Mesendoderm (in vitro differentiated cells): ENCODE results near the gene ANKRD27.

Experiments used
- DNase-seq: peaks from one replicate; pipeline ENCODE4 v3.0.0; 2013
- H2AK5ac ChIP-seq: 2 replicates; pipeline ENCODE4 v1.6.1; 2013; ENCODE audit warnings: low read length, inconsistent platforms
- H2BK120ac ChIP-seq: 2 replicates; pipeline ENCODE4 v1.6.1; 2013; ENCODE audit warnings: low read depth, mild to moderate bottlenecking, low read length, moderate library complexity, mixed read lengths
- H2BK15ac ChIP-seq: replicated peaks from 2 replicates; pipeline ENCODE4 v1.6.1; 2013; ENCODE audit warnings: low read depth, mild to moderate bottlenecking, moderate library complexity
- H2BK5ac ChIP-seq: 2 replicates; pipeline ENCODE4 v1.6.1; 2013; ENCODE audit warnings: low read length, inconsistent platforms
- H3K18ac ChIP-seq: 2 replicates; pipeline ENCODE4 v1.6.1; 2013; ENCODE audit warnings: mild to moderate bottlenecking, low read length, mixed read lengths
- H3K23ac ChIP-seq: one replicate; pipeline ENCODE4 v1.6.1; 2013; ENCODE audit warnings: low read length
- H3K27ac ChIP-seq: 2 replicates; pipeline ENCODE4 v1.5.1; 2013; ENCODE audit warnings: low read depth, mild to moderate bottlenecking, inconsistent platforms, low read length, moderate library complexity
- H3K27me3 ChIP-seq: 2 replicates; pipeline ENCODE4 v1.6.1; 2013; ENCODE audit warnings: low read length, control low read depth, mild to moderate bottlenecking, inconsistent platforms; ENCODE audit not compliant: insufficient read depth, poor library complexity
- H3K36me3 ChIP-seq: 2 replicates; pipeline ENCODE4 v1.6.1; 2013; ENCODE audit warnings: low read length, inconsistent platforms; ENCODE audit not compliant: control insufficient read depth, insufficient read depth
- H3K4ac ChIP-seq: one replicate; pipeline ENCODE4 v1.6.1; 2013; ENCODE audit warnings: low read depth, mild to moderate bottlenecking, low read length, moderate library complexity
- H3K4me1 ChIP-seq: 2 replicates; pipeline ENCODE4 v1.6.1; 2013; ENCODE audit warnings: low read depth, low read length, inconsistent platforms; ENCODE audit not compliant: control insufficient read depth
- H3K4me2 ChIP-seq: 2 replicates; pipeline ENCODE4 v1.6.1; 2013; ENCODE audit warnings: low read length
- H3K4me3 ChIP-seq: 2 replicates; pipeline ENCODE4 v1.5.1; 2013; ENCODE audit warnings: mild to moderate bottlenecking, low read length
- H3K56ac ChIP-seq: one replicate; pipeline ENCODE4 v1.6.1; 2013; ENCODE audit warnings: low read length
- H3K79me1 ChIP-seq: 2 replicates; pipeline ENCODE4 v1.6.1; 2013; ENCODE audit warnings: low read length, inconsistent platforms
- H3K79me2 ChIP-seq: 2 replicates; pipeline ENCODE4 v1.6.1; 2013; ENCODE audit warnings: mild to moderate bottlenecking, low read length; ENCODE audit not compliant: control insufficient read depth, insufficient read depth
- H3K9ac ChIP-seq: 2 replicates; pipeline ENCODE4 v1.6.1; 2013; ENCODE audit warnings: low read length, inconsistent platforms
- H4K5ac ChIP-seq: one replicate; pipeline ENCODE4 v1.6.1; 2013; ENCODE audit warnings: low read length
- H4K8ac ChIP-seq: one replicate; pipeline ENCODE4 v1.6.1; 2013; ENCODE audit warnings: low read depth, mild to moderate bottlenecking, control low read depth, low read length, moderate library complexity
- WGBS: extraction: QIAGEN DNeasy Blood & Tissue Kit; methylation state at CpG from one replicate; pipeline ENCODE4 v1.1.7; 2013; ENCODE audit warnings: low lambda C conversion rate, missing lambda C conversion rate; ENCODE audit not compliant: insufficient coverage; ENCODE audit errors: extremely low coverage; 5-methylcytosine and 5-hydroxymethylcytosine counted together

The ANKRD27 gene

DNA sequence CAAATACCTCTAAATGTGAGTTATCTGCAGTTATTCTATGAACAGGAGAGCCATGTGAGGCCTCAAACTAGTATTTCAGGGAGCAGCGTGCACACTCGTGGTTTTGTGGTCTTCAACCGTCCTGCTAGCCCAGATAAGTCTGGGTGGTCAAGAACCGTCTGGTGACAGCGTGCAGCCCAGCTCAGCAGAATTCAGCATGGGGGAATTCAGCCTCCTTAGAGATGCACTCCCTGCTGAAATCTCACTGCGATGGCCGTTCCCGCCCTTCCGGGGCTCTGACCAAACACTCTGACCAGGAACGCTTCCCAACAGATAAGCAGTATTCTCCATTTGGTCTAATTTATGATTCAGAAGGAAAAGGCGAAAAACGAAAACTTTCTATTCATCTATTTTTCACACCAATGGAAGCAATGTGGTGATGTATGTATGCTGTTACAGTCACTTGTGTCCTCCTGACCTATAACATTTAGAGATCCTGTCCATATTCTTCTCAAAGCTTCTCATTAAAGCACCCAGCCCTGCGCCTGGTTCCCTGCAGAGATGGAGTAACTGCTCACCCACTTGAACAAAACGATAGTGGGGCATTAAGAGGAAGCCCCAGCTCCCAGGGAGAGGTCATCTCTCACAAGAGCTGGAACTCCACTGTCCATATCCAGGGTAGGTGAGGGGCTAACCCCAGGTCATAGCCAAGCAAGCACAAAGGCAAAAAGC lies 2.9 kb downstream of the ANKRD27 start:
- Histone ChIP-seq H3K36me3 (no peaks in the 10 kb centered on the region), H2AK5ac (no peak overlapping the region), H3K79me2 (peaks cover 27% of the 10 kb centered on the region), H4K8ac (no peak overlapping the region), H3K18ac (no peak overlapping the region), H3K56ac (no peak overlapping the region), H2BK5ac (no peak overlapping the region), H3K9ac (no peak overlapping the region), H3K4ac (no peak overlapping the region), H2BK15ac (no peak overlapping the region), H3K4me3 (no peak overlapping the region), H3K4me1 (no peaks in the 10 kb centered on the region), H3K4me2 (no peak overlapping the region), H4K5ac (no peak overlapping the region), H3K79me1 (peaks cover 23% of the 10 kb centered on the region), H3K23ac (peak overlapping the region; percentile 80), H3K27me3 (peaks cover 12% of the 10 kb centered on the region), H2BK120ac (no peak overlapping the region), H3K27ac (no peak overlapping the region)
- no peak for DNase-seq
- WGBS, result no CpG with 5 or more reads among the region's 14 CpGs

DNA sequence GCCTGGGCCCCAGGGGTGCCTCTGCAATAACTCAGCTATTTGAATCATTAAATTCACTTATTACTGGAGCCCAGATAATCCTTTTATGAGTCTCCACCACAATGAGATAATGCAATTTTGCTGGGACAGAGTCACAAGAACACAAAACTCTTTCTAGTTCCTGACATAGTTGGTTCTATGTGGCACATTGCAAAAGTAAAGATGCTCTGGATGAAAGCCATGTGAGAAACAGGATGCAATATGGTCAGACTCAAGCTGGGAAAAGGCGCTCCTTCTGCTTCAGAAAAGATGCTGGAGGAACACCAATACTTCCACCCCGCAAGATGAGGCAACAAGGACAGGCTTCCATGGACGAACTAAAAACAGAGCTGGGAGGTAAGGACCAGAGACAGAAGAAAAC lies 5.7 kb downstream of the ANKRD27 start:
- H2BK120ac ChIP-seq, result no peak overlapping the region
- H3K79me1 ChIP-seq, result peaks cover 26% of the 10 kb centered on the region
- H2BK15ac ChIP-seq, result no peak overlapping the region
- no peak overlapping the region for H3K23ac ChIP-seq
- no peak for DNase-seq
- H4K8ac ChIP-seq, result no peak overlapping the region
- H2AK5ac ChIP-seq, result no peak overlapping the region
- no peak overlapping the region for H3K18ac ChIP-seq
- no peak overlapping the region for H3K27ac ChIP-seq
- no peaks in the 10 kb centered on the region for H3K36me3 ChIP-seq
- no peaks in the 10 kb centered on the region for H3K27me3 ChIP-seq
- H3K4me1 ChIP-seq, result no peaks in the 10 kb centered on the region
- H3K4me2 ChIP-seq, result no peak overlapping the region
- no peak overlapping the region for H3K4ac ChIP-seq
- WGBS, result no CpG with 5 or more reads among the region's 3 CpGs
- H3K9ac ChIP-seq, result no peak overlapping the region
- no peak overlapping the region for H2BK5ac ChIP-seq
- no peak overlapping the region for H3K4me3 ChIP-seq
- H3K79me2 ChIP-seq, result peaks cover 32% of the 10 kb centered on the region
- no peak overlapping the region for H3K56ac ChIP-seq
- no peak overlapping the region for H4K5ac ChIP-seq

DNA sequence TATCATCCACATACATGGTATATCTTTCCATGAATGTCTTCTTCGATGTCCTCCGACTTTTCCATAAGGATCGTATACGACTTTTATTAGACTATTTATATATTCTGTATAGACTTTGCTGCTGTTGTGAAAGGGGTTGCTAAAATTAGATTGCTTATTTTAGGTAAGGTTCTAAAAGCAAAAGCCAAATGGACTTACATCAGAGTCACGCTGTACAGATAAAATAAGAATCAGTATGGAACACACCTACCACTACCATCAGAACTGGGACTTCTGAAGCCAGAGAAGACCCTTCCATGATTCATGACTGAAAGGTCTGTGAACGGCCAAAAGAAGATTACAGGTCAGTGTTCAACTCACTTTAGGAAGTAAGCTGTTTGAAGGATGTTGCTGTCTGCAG lies 8.9 kb downstream of the ANKRD27 start:
- no peak overlapping the region for H2BK5ac ChIP-seq
- H3K79me1 ChIP-seq, result peaks cover 8% of the 10 kb centered on the region
- H3K36me3 ChIP-seq, result no peaks in the 10 kb centered on the region
- no peak overlapping the region for H3K56ac ChIP-seq
- H3K4ac ChIP-seq, result no peak overlapping the region
- H3K27ac ChIP-seq, result no peak overlapping the region
- DNase-seq, result no peak
- no peaks in the 10 kb centered on the region for H3K27me3 ChIP-seq
- no peak overlapping the region for H3K4me3 ChIP-seq
- H3K4me1 ChIP-seq, result no peaks in the 10 kb centered on the region
- no peak overlapping the region for H2BK15ac ChIP-seq
- no peak overlapping the region for H3K18ac ChIP-seq
- H4K8ac ChIP-seq, result no peak overlapping the region
- no peak overlapping the region for H3K4me2 ChIP-seq
- H4K5ac ChIP-seq, result no peak overlapping the region
- peaks cover 16% of the 10 kb centered on the region for H3K79me2 ChIP-seq
- no peak overlapping the region for H3K23ac ChIP-seq
- H2BK120ac ChIP-seq, result no peak overlapping the region
- no CpG with 5 or more reads among the region's 6 CpGs for WGBS
- H2AK5ac ChIP-seq, result no peak overlapping the region
- no peak overlapping the region for H3K9ac ChIP-seq

DNA sequence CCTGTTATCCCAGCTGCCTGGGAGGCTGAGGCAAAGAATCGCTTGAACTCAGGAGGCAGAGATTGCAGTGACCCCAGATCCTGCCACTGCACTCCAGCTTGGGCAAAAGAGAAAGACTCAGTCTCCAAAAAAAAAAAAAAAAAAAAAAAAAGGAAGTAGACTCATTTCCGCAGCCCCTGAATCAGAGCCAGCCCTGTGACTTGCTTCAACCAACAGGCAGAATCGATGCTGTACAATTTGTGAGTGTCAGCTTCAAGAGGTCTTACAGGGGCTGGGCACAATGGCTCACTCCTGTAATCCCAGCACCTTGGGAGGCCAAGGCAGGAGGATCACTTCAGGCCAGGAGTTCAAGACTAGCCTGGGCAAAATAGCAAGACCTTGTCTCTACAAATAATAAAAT lies 12.8 kb downstream of the ANKRD27 start:
- H2AK5ac ChIP-seq, result no peak overlapping the region
- H3K4me1 ChIP-seq, result no peaks in the 10 kb centered on the region
- H3K4ac ChIP-seq, result no peak overlapping the region
- no peak overlapping the region for H3K27ac ChIP-seq
- H4K8ac ChIP-seq, result no peak overlapping the region
- no peak overlapping the region for H2BK120ac ChIP-seq
- H3K23ac ChIP-seq, result no peak overlapping the region
- DNase-seq, result no peak
- no peaks in the 10 kb centered on the region for H3K27me3 ChIP-seq
- no peak overlapping the region for H3K4me2 ChIP-seq
- no peak overlapping the region for H3K9ac ChIP-seq
- no peak overlapping the region for H2BK15ac ChIP-seq
- peaks cover 9% of the 10 kb centered on the region for H3K79me2 ChIP-seq
- WGBS, result no CpG with 5 or more reads among the region's 3 CpGs
- no peak overlapping the region for H3K4me3 ChIP-seq
- H4K5ac ChIP-seq, result no peak overlapping the region
- H3K18ac ChIP-seq, result no peak overlapping the region
- H2BK5ac ChIP-seq, result no peak overlapping the region
- peaks cover 5% of the 10 kb centered on the region for H3K79me1 ChIP-seq
- no peak overlapping the region for H3K56ac ChIP-seq
- H3K36me3 ChIP-seq, result no peaks in the 10 kb centered on the region

DNA sequence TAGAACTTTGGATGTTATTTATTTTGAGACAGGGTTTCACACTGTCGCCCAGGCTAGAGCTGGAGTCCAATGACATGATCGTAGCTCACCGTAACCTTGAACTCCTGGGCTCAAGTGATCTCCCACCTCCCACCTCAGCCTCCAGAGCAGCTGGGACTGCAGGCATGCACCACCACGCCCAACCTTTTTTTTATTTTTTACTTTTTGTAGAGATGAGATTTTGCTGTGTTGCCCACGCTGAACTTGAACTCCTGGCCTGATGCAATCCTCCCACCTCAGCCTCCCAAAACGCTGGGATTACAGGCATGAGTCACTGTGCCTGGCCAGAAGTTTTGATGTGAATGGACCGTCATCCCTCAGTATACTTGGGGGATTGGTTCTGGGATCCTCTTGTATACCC lies 13.7 kb downstream of the ANKRD27 start:
- Histone ChIP-seq H3K27ac (no peak overlapping the region), H3K4me2 (no peak overlapping the region), H3K4ac (no peak overlapping the region), H3K27me3 (no peaks in the 10 kb centered on the region), H3K56ac (no peak overlapping the region), H3K23ac (no peak overlapping the region), H2BK120ac (no peak overlapping the region), H4K5ac (no peak overlapping the region), H3K9ac (no peak overlapping the region), H3K79me1 (peaks cover 2% of the 10 kb centered on the region), H2BK15ac (no peak overlapping the region), H3K4me1 (no peaks in the 10 kb centered on the region), H2BK5ac (no peak overlapping the region), H3K18ac (no peak overlapping the region), H3K4me3 (no peak overlapping the region), H4K8ac (no peak overlapping the region), H3K79me2 (peaks cover 6% of the 10 kb centered on the region), H3K36me3 (no peaks in the 10 kb centered on the region), H2AK5ac (no peak overlapping the region)
- no peak for DNase-seq
- WGBS, result no CpG with 5 or more reads among the region's 7 CpGs

DNA sequence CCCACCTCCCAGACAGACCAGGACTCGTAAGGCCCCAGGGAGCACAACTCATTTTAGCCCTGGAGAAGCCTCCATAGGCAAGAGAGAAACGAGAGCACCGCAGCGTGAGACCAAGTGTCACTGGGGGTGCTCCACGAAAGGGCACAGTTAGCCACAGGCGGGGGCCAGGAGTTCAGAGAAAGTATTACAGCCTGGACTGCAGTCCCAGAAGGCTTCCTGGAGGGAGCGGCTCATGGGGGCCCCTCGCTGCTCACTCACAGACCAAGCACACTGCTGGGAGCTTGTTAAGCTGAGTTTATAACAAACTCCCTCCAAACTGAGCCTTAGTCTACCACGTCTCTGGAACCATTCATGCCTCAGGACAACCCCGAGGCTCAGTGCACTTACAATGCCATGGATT lies 16.5 kb downstream of the ANKRD27 start:
- no peak overlapping the region for H3K18ac ChIP-seq
- no peaks in the 10 kb centered on the region for H3K27me3 ChIP-seq
- no peak overlapping the region for H3K4me3 ChIP-seq
- peaks cover 4% of the 10 kb centered on the region for H3K79me2 ChIP-seq
- DNase-seq, result no peak
- peaks cover 2% of the 10 kb centered on the region for H3K79me1 ChIP-seq
- H3K4me2 ChIP-seq, result no peak overlapping the region
- H3K4me1 ChIP-seq, result no peaks in the 10 kb centered on the region
- no peak overlapping the region for H3K27ac ChIP-seq
- no peaks in the 10 kb centered on the region for H3K36me3 ChIP-seq
- H3K56ac ChIP-seq, result no peak overlapping the region
- no peak overlapping the region for H3K23ac ChIP-seq
- no peak overlapping the region for H2BK120ac ChIP-seq
- H4K5ac ChIP-seq, result no peak overlapping the region
- H2AK5ac ChIP-seq, result no peak overlapping the region
- no peak overlapping the region for H4K8ac ChIP-seq
- no peak overlapping the region for H2BK5ac ChIP-seq
- no peak overlapping the region for H3K9ac ChIP-seq
- H3K4ac ChIP-seq, result no peak overlapping the region
- H2BK15ac ChIP-seq, result no peak overlapping the region
- no CpG with 5 or more reads among the region's 10 CpGs for WGBS
